Colonic mucosa (tissue), 4 donors: Measurements from ENCODE around the gene ICOS. TPM values are rescaled to one million over a fixed set of nuclear protein-coding genes. Genes with fewer than 3 reads are reported as not detected.

Source experiments
- DNase-seq: peaks from one replicate; pipeline ENCODE4 v3.0.0-alpha.2; 2020
- H3K27ac ChIP-seq: fragments of 200-600 bp; one replicate; pipeline ENCODE4 v1.8.0; 2021
- H3K27me3 ChIP-seq: fragments of 200-600 bp; one replicate; pipeline ENCODE4 v1.8.0; 2021
- H3K36me3 ChIP-seq: fragments of 200-600 bp; one replicate; pipeline ENCODE4 v1.8.0; 2021
- H3K4me1 ChIP-seq: fragments of 200-600 bp; one replicate; pipeline ENCODE4 v1.8.0; 2021; ENCODE audit warnings: mild to moderate bottlenecking
- H3K4me3 ChIP-seq: fragments of 200-600 bp; one replicate; pipeline ENCODE4 v1.8.0; 2021
- H3K9ac ChIP-seq, 2 donors: one replicate each; pipeline ENCODE4 v1.7.0; 2013; ENCODE audit warnings: control low read depth in 2 of 2, low read depth in 2 of 2, low read length in 2 of 2
- H3K9me3 ChIP-seq: fragments of 200-600 bp; one replicate; pipeline ENCODE4 v1.8.0; 2021
- intact Hi-C: fragments of 100-400 bp; cut with DNase I; formaldehyde crosslinking; loops from one replicate; pipeline ENCODE4 v1.14.1; 2022
- total RNA-seq, 2 donors: library from RNA; stranded (reverse); fragmentation: NEBNext Ultra II Directional in 1 of 2; extraction: Animal tissue kit (Norgen Biotek cat#: 25700) in 1 of 2; gene quantifications; one replicate each; pipeline ENCODE4 v1.2.1, GENCODE V29; 2021
- TF ChIP-seq, protein P1 (sequence below): fragments of 200-600 bp; IDR thresholded peaks from one replicate; pipeline ENCODE4 v1.8.0; 2022; ENCODE audit warnings: antibody characterized with exemption, mild to moderate bottlenecking
- donor health status: healthy.
- donor health status: DM: no; HTN: no; CAD: no.
- donor health status: DM: no; HTN: no; CAD: no.

ICOS gene
- total RNA-seq, 2 donors from 2014 or later = 0.32 to 0.69 TPM

DNA sequence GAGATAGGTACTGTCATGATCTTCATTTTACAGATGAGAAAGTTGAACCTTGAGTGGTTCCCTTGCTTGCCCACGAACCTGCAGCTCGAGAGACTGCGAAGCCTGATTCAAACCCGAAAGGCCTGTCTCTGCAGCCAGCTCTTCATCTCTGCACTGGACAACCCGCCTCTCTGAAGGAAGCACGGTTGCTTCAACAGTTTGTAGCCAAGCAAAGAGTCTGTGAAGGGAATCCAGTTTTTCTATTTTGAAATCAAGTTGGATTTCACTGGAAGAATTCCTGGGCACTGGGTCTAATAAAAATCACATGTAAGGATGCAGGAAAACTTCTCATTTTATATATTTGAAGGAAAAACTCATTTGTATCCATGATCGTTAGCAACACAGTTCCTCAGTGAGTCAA lies 21.3 kb upstream of the ICOS start:
- no peak overlapping the region for H3K27ac ChIP-seq
- H3K9ac ChIP-seq = no peak overlapping the region
- intact Hi-C loops = loop anchor here (10.0 kb wide), 1 partner anchor 430 kb away; no protein-coding TSS in a partner anchor
- TF ChIP-seq, protein P1, sequence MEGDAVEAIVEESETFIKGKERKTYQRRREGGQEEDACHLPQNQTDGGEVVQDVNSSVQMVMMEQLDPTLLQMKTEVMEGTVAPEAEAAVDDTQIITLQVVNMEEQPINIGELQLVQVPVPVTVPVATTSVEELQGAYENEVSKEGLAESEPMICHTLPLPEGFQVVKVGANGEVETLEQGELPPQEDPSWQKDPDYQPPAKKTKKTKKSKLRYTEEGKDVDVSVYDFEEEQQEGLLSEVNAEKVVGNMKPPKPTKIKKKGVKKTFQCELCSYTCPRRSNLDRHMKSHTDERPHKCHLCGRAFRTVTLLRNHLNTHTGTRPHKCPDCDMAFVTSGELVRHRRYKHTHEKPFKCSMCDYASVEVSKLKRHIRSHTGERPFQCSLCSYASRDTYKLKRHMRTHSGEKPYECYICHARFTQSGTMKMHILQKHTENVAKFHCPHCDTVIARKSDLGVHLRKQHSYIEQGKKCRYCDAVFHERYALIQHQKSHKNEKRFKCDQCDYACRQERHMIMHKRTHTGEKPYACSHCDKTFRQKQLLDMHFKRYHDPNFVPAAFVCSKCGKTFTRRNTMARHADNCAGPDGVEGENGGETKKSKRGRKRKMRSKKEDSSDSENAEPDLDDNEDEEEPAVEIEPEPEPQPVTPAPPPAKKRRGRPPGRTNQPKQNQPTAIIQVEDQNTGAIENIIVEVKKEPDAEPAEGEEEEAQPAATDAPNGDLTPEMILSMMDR = no peak
- H3K36me3 ChIP-seq = no peaks in the 10 kb centered on the region
- no peak overlapping the region for H3K4me3 ChIP-seq
- no peaks in the 10 kb centered on the region for H3K27me3 ChIP-seq
- DNase-seq = no peak
- no peaks in the 10 kb centered on the region for H3K4me1 ChIP-seq
- H3K9me3 ChIP-seq = no peaks in the 10 kb centered on the region

DNA sequence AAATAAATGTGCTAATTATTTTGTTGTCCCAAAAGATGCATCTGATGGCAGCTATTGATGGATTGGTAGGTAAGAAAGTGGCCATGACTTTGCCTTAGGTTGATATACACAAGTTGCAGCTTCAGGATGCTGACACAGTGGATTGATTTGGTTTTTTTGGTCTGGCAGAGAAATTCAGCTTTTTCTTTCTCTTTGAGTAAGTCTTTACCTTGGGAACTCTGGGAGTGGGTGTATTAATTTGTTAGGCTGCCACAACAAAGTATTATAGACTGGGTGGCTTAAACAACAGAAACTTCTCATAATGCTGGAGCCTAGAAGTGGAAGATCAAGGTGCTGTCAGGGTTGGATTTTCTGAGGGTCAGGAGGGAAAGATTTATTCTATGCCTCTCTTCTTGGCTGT lies 19.8 kb upstream of the ICOS start:
- no peak for DNase-seq
- H3K4me1 ChIP-seq = no peaks in the 10 kb centered on the region
- H3K4me3 ChIP-seq = no peak overlapping the region
- H3K36me3 ChIP-seq = no peaks in the 10 kb centered on the region
- intact Hi-C loops = loop anchor here (10.0 kb wide), 1 partner anchor 432 kb away; no protein-coding TSS in a partner anchor
- H3K9ac ChIP-seq = no peak overlapping the region
- TF ChIP-seq, protein P1 = no peak
- H3K27ac ChIP-seq = no peak overlapping the region
- no peaks in the 10 kb centered on the region for H3K27me3 ChIP-seq
- H3K9me3 ChIP-seq = no peaks in the 10 kb centered on the region

DNA sequence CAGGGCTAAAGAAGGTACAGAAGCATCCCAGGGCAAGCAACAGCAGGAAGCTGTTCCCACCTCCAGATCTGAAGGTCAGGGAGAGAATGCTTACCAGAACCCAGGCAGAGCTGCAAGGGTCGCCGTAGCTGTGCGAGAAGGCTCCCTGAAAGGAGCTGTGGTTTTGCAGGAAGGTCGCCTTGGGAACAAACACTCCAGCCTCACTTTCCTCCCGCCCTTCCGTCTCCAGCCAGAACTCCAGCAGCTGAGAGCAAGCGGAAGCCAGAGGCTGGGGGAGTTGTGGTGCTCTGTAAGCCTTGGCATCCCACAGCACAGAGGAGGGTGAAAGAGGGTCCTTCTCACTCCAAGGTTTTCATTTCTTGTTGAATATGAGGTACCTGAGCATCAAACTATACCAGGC lies 18.3 kb upstream of the ICOS start:
- no peaks in the 10 kb centered on the region for H3K4me1 ChIP-seq
- H3K9ac ChIP-seq = no peak overlapping the region
- H3K27ac ChIP-seq = no peak overlapping the region
- TF ChIP-seq, protein P1 = no peak
- H3K9me3 ChIP-seq = no peaks in the 10 kb centered on the region
- no peak for DNase-seq
- no peak overlapping the region for H3K4me3 ChIP-seq
- no peaks in the 10 kb centered on the region for H3K27me3 ChIP-seq
- intact Hi-C loops = loop anchor here (10.0 kb wide), 1 partner anchor 433 kb away; no protein-coding TSS in a partner anchor
- H3K36me3 ChIP-seq = no peaks in the 10 kb centered on the region

DNA sequence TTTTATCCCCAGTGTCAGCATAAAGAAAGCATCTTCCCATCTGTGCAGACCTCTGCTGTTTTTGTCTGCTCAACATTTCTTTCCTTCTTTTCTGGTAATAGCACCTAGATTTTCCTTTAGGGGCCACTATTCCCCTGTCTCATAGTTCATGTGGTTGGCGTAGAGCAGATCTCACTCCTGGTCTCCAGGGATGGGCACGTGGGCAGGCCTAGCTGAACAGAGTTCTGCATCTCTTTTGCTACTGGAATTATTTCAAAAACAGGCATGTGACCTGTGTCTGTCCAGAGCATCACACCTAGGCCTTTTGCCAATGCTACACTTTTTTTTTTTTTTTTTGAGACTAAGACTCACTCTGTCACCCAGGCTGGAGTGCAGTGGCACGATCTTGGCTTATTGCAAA lies 17.7 kb upstream of the ICOS start:
- TF ChIP-seq, protein P1 = no peak
- Histone ChIP-seq H3K4me3 (no peak overlapping the region), H3K27ac (no peak overlapping the region), H3K36me3 (no peaks in the 10 kb centered on the region), H3K4me1 (no peaks in the 10 kb centered on the region), H3K9me3 (no peaks in the 10 kb centered on the region), H3K27me3 (no peaks in the 10 kb centered on the region), H3K9ac (no peak overlapping the region)
- intact Hi-C loops = loop anchor here (10.0 kb wide), 1 partner anchor 434 kb away; no protein-coding TSS in a partner anchor
- DNase-seq = no peak

DNA sequence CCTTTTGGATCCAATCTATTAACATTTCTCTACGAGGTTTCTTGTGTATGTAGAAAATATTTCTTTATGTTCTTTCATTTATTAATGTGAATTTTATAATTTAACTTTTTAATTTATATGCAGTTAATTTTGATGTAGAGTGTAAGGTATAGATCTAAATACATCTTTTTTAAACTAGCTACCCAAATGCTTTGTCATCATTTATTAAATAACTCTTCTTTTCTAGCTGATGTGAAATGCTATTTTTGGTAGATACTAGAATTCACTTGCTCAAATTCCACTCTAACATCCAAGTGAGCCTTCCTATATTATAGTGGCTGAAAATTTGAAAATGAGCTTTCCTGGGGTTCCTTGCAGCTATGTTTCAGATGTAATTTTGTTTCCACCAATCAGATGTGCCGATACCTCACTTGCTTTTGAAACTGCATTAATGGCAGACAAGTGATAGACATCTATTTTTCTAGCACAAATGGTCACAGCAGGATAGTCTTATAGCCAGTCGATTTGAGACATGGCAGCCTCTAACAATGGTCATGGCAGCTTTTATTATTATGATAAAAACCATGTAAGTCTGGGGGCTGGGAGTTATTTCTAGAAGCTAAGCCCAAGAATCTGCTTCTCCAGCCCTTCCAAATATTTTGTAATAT lies 10.9 kb upstream of the ICOS start:
- TF ChIP-seq, protein P1 = no peak
- Histone ChIP-seq H3K36me3 (no peaks in the 10 kb centered on the region), H3K27me3 (no peaks in the 10 kb centered on the region), H3K9ac (no peak overlapping the region), H3K9me3 (no peaks in the 10 kb centered on the region), H3K4me3 (no peak overlapping the region), H3K4me1 (no peaks in the 10 kb centered on the region), H3K27ac (no peak overlapping the region)
- DNase-seq = no peak
- intact Hi-C loops = no loop called here
